Esophagus muscularis mucosa (tissue), 4 donors: ENCODE results near the gene DBNDD2. TPM values are rescaled to one million over a fixed set of nuclear protein-coding genes. Genes with fewer than 3 reads are reported as not detected.

ENCODE experiments used
- DNase-seq: peaks from one replicate; pipeline ENCODE4 v3.0.0-alpha.2; 2017; ENCODE audit errors: extremely low spot score
- H3K27ac ChIP-seq, 4 donors: fragments of 200-600 bp; sonication (generic); replicated peaks in 1 of 4; 1 replicate in 3 of 4; 2 replicates in 1 of 4; pipeline ENCODE4 v1.5.1; 2016 to 2019; ENCODE audit warnings: mild to moderate bottlenecking in 1 of 4
- H3K27me3 ChIP-seq, 4 donors: fragments of 200-600 bp; sonication (generic); one replicate each; pipeline versions ENCODE4 v1.5.1 to v1.6.0; 2016 to 2019
- H3K36me3 ChIP-seq, 4 donors: fragments of 200-600 bp; sonication (generic); one replicate each; pipeline ENCODE4 v1.5.1; 2016 to 2019
- H3K4me1 ChIP-seq, 4 donors: fragments of 200-600 bp; sonication (generic); one replicate each; pipeline ENCODE4 v1.5.1; 2016 to 2019
- H3K4me3 ChIP-seq, 4 donors: fragments of 200-600 bp; sonication (generic); 1 replicate in 2 of 4; 2 replicates in 2 of 4; pipeline ENCODE4 v1.5.1; 2016 to 2019; ENCODE audit warnings: mild to moderate bottlenecking in 4 of 4, moderate library complexity in 1 of 4
- H3K9me3 ChIP-seq, 4 donors: fragments of 200-600 bp; sonication (generic); 1 replicate in 3 of 4; 2 replicates in 1 of 4; pipeline ENCODE4 v1.5.1; 2016 to 2019
- CTCF ChIP-seq, 3 experiments: fragments of 200-600 bp in 2 of 3; fragments of 450-650 bp in 1 of 3; sonication (generic) in 2 of 3; IDR thresholded peaks; one replicate each; pipeline ENCODE4 v1.5.1; 2017 to 2019; ENCODE audit warnings: antibody characterized with exemption in 3 of 3, mild to moderate bottlenecking in 2 of 3, moderate library complexity in 1 of 3
- EP300 ChIP-seq: sonication (generic); formaldehyde crosslinking; IDR thresholded peaks from one replicate; pipeline ENCODE4 v1.6.1; 2017; ENCODE audit warnings: antibody characterized with exemption
- POLR2A ChIP-seq: fragments of 450-650 bp; IDR thresholded peaks from one replicate; pipeline ENCODE4 v1.6.1; 2017; ENCODE audit warnings: antibody characterized with exemption, moderate library complexity, mild to moderate bottlenecking, low read depth
- POLR2AphosphoS5 ChIP-seq, 2 donors: sonication (generic); formaldehyde crosslinking; IDR thresholded peaks; one replicate each; pipeline ENCODE4 v1.6.1; 2017; ENCODE audit warnings: antibody characterized with exemption in 2 of 2
- WGBS: methylation state at CpG from one replicate; pipeline ENCODE4 v1.1.5; 2018; 5-methylcytosine and 5-hydroxymethylcytosine counted together
- intact Hi-C: fragments of 100-400 bp; cut with DNase I; formaldehyde crosslinking; loops from one replicate; pipeline ENCODE4 v1.15.1; 2023
- small RNA-seq, 3 donors: library from RNA; depleted of rRNA; stranded (forward); fragments of <200 nt; gene quantifications; one replicate each; pipeline ENCODE3, GENCODE V24; 2016
- total RNA-seq, 4 donors: library from RNA; depleted of rRNA; stranded (reverse); fragments of >200 nt; gene quantifications; one replicate each; pipeline versions ENCODE4 v1.1.0 to v1.2.1, GENCODE V29; 2016

DBNDD2 gene
- total RNA-seq, 4 donors from 2014 or later = 63.0 to 130 (median 109) TPM

- intact Hi-C loops = no loop called here
- no peak overlapping the region for H3K27ac ChIP-seq
- no peak overlapping the region for H3K4me3 ChIP-seq
- TF ChIP-seq CTCF (IDR thresholded peaks at IDR 0.05) (no peak), POLR2A (no peak), EP300 (no peak), POLR2AphosphoS5 (IDR thresholded peaks at IDR 0.05) (no peak)
- H3K36me3 ChIP-seq = no peaks in the 10 kb centered on the region
- peaks cover 0 to 25% (median 15%) of the 10 kb centered on the region in 4 donors for H3K4me1 ChIP-seq
- no peaks in the 10 kb centered on the region for H3K27me3 ChIP-seq
- 66% methylated on average over 4 of the region's 4 CpGs for WGBS
- DNase-seq = no peak
- no peaks in the 10 kb centered on the region for H3K9me3 ChIP-seq
Measured at GRCh38 chr20:45452772-45453691, 44.9 kb downstream of the DBNDD2 start.

GRCh38 chr20:45456632-45457031 lies 48.5 kb downstream of the DBNDD2 start:
- TF ChIP-seq CTCF (IDR thresholded peaks at IDR 0.05) (peak in 1 of 3 experiments; percentile 6), POLR2A (no peak), EP300 (no peak), POLR2AphosphoS5 (IDR thresholded peaks at IDR 0.05) (no peak)
- Histone ChIP-seq H3K4me3 (no peak overlapping the region), H3K27me3 (no peaks in the 10 kb centered on the region), H3K27ac (no peak overlapping the region), H3K4me1 (no peaks in the 10 kb centered on the region), H3K36me3 (no peaks in the 10 kb centered on the region), H3K9me3 (no peaks in the 10 kb centered on the region)
- intact Hi-C loops = no loop called here
- 23% methylated on average over 6 of the region's 6 CpGs for WGBS
- DNase-seq = no peak

GRCh38 chr20:45459606-45460005 lies 51.5 kb downstream of the DBNDD2 start:
- TF ChIP-seq CTCF (IDR thresholded peaks at IDR 0.05) (no peak), EP300 (no peak), POLR2A (no peak), POLR2AphosphoS5 (IDR thresholded peaks at IDR 0.05) (no peak)
- Histone ChIP-seq H3K4me1 (no peaks in the 10 kb centered on the region), H3K4me3 (no peak overlapping the region), H3K27ac (no peak overlapping the region), H3K27me3 (peaks cover 0 to 7% (median 0%) of the 10 kb centered on the region in 4 donors), H3K36me3 (no peaks in the 10 kb centered on the region), H3K9me3 (no peaks in the 10 kb centered on the region)
- DNase-seq = no peak
- intact Hi-C loops = no loop called here
- 73% methylated on average over 5 of the region's 5 CpGs for WGBS

Small RNAs within 50 kb of the gene (small RNA-seq; reads per million reads assigned to genes)
- gene MIR6812 = 0 reads per million in 3 donors

Other genes starting within 250 kb of the DBNDD2 start
- 1 to 10 TPM in 1 of 4 donors, not detected in 3; 1.0 TPM for gene PI3, start 233.4 kb upstream of the DBNDD2 start, total RNA-seq
- not detected for gene SEMG1, start 201.3 kb upstream of the DBNDD2 start, total RNA-seq
- gene SEMG2, start 186.9 kb upstream of the DBNDD2 start, total RNA-seq = not detected
- 100 to 1,000 TPM in 1 of 4 donors, 10 to 100 TPM in 3; 27.8 to 109 (median 66.4) TPM for gene SLPI, start 153.7 kb upstream of the DBNDD2 start, total RNA-seq
- gene RBPJL, start 101.4 kb upstream of the DBNDD2 start, total RNA-seq = not detected
- gene MATN4, start 100.0 kb upstream of the DBNDD2 start, total RNA-seq = under 1 TPM in 2 of 4 donors, not detected in 2; 0.17 to 0.33 TPM
- gene SDC4, start 59.9 kb upstream of the DBNDD2 start, total RNA-seq = 100 to 1,000 TPM in 1 of 4 donors, 10 to 100 TPM in 3; 61.9 to 177 (median 72.2) TPM
- 10 to 100 TPM; 28.2 to 48.4 (median 42.5) TPM for gene SYS1, start 45.1 kb upstream of the DBNDD2 start, total RNA-seq
- 1 to 10 TPM in 2 of 4 donors, under 1 TPM in 1, not detected in 1; 0.17 to 2.1 (median 1.1) TPM for gene TP53TG5, start 30.0 kb upstream of the DBNDD2 start, total RNA-seq
- 10 to 100 TPM; 64.4 to 90.9 (median 80.4) TPM for gene PIGT, start 7.9 kb downstream of the DBNDD2 start, total RNA-seq
- 1 to 10 TPM in 2 of 4 donors, not detected in 2; 2.1 to 2.6 TPM for gene WFDC2, start 61.5 kb downstream of the DBNDD2 start, total RNA-seq
- not detected for gene SPINT3, start 107.3 kb downstream of the DBNDD2 start, total RNA-seq
- not detected for gene WFDC6, start 131.2 kb downstream of the DBNDD2 start, total RNA-seq
- gene EPPIN, start 139.1 kb downstream of the DBNDD2 start, total RNA-seq = not detected
- gene WFDC8, start 171.0 kb downstream of the DBNDD2 start, total RNA-seq = not detected
- gene WFDC10A, start 221.4 kb downstream of the DBNDD2 start, total RNA-seq = not detected
- not detected for gene WFDC9, start 223.0 kb downstream of the DBNDD2 start, total RNA-seq